TTC549 (cell line): ENCODE data around the gene CARS2.
"Not testable (repeated sequence)": the region's sequence is repeated elsewhere in the genome, so short reads cannot be mapped to it uniquely, and the experiment has no call there.

Experiments
- FAIRE-seq: peaks from 2 replicates; lab custom pipeline; 2012; peaks lifted over from hg19 to GRCh38; lab: Jason Lieb, UNC

The CARS2 gene, protein sequence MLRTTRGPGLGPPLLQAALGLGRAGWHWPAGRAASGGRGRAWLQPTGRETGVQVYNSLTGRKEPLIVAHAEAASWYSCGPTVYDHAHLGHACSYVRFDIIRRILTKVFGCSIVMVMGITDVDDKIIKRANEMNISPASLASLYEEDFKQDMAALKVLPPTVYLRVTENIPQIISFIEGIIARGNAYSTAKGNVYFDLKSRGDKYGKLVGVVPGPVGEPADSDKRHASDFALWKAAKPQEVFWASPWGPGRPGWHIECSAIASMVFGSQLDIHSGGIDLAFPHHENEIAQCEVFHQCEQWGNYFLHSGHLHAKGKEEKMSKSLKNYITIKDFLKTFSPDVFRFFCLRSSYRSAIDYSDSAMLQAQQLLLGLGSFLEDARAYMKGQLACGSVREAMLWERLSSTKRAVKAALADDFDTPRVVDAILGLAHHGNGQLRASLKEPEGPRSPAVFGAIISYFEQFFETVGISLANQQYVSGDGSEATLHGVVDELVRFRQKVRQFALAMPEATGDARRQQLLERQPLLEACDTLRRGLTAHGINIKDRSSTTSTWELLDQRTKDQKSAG

DNA sequence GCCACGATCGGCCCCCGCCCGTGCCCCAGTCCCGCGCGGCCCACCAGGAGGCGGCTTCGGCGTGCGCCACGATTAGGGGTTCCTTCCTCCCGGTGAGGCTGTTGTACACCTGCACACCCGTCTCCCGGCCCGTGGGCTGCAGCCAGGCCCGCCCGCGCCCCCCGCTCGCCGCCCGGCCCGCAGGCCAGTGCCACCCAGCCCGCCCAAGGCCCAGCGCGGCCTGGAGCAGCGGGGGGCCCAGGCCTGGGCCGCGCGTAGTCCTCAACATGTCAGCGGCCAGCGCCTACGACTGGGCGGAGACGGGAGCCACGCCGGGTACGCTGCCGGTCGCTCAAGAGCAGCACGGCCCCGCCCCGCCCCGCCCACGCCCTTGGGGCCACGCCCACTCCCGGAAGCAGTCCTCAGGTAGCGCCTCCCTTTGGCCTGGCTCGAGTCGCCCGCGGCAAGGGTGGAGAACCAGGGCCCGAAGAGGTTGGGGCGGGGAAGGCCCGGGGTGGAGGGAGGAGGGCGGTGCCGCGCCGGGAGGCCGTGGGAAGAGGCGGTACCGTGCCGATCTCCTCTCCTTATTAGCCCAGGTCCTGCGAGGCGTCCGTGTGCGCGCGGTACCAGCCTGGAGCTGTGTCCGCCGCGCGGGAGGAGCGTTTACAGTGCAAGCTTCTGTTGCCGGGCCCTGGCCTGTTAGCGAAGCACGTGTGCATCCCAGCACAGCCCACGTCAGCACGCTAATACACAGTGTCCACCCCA is at the start of gene CARS2:
TSS of gene CARS2 (minus strand) at position 291 of the 744 bp plus-strand sequence. CDS start at position 268, 23 bp downstream.
- peak; percentile 46 for FAIRE-seq

DNA sequence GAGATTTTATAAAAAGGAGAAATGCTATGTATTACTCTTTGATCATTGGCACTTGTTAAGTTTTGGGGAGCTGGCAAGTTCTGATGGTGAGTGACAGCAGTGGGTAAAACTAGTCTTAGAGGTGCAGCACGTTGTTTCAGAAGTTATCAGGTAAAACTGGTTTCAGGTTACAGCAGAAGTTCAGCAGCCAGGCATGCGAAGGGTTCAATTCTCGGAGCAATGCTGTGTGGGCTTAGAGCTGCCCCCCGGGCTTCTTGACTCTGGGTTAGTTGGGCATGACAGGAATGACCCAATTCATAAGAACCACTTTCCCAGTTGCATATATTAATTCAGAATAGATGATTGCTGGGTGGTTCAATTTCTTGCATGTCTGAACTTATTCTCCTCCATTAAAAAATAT is 42.4 kb upstream of the CARS2 start:
- FAIRE-seq, result no peak

DNA sequence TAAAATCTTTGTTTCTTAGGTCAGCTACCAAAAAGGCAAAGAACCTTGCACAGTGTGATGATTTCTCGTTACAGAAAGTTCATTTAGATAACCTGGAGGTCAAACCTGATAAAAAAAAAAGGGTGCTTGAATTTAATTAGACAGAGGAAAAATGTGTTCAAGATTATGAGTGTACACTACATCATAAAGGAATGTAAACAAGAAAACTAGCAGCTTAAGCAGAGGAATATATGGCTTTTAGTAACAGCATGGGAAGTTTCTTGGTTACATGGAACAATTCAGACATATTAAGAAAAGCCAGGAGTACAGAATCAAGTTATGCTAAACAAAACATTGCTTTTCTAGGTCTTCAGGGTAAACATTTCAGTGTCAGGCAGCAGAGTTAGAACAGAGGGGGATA is 40.5 kb upstream of the CARS2 start:
- no peak for FAIRE-seq

DNA sequence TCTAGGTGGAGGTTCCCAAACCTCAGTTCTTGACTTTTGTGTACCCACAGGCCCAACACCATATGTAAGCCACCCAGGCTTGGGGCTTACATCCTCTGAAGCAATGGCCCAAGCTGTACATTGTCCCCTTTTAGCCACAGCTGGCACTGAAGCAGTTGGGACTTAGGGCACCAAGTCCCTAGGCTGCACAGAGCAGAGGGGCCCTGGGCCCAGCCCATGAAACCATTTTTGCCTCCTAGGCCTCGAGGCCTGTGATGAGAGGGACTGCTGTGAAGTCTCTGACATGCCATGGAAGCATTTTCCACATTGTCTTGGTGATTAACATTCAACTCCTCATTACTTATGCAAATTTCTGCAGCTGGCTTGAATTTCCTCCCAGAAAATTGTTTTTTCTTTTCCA is 37.8 kb upstream of the CARS2 start:
- no peak for FAIRE-seq

DNA sequence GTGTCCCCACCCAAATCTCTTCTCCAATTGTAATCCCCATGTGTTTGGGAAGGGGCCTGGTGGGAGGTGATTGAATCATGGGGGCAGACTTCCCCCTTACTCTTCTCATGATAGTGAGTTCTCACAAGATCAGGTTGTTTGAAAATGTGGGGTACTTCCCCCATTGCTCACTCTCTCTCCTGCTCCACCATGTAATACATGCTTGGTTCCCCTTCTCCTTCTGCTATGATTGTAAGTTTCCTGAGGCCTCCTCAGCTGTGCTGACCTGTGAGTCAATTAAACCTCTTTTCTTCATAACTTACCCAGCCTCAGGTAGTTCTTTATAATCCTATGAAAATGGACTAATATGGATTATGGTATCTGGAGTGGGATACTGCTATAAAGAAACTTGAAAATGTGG is 31.6 kb upstream of the CARS2 start:
- no peak for FAIRE-seq

DNA sequence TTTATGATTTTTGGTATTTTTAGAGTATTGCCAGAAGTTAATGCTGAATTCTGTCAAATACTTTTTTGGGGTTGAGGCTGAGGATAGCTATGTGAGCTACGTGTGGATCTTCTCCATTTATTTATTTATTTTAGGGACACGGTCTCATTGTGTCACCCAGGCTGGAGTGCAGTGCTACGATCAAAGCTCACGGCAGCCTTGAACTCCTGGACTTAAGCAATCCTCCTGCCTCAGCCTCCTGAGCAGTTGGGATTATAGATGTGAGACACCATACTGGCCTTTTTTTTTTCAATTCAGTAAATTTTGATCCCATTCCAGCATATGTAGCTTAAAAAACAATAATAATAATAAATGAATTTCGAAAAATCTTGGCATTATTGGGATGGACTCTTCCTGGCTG is 28.6 kb upstream of the CARS2 start:
- FAIRE-seq, result no peak

DNA sequence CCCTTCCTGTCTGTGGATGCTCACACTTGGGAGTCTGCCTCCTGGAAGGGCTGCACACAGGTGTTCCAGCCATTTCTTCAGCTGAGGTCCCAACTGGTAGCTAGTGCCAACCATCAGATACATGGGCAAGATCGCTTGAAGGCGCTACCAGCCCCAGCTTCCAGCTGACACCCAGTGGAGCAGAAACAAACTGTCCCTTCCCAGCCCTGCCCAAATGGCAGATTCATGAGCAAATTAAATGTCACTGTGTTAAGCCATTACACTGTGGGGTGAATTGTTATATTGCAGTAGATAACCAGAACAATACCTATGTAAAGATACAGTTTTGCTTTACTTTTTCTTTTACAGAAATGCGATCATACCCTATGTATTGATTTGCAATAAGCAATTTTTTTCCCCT is 25.2 kb upstream of the CARS2 start:
- no peak for FAIRE-seq

DNA sequence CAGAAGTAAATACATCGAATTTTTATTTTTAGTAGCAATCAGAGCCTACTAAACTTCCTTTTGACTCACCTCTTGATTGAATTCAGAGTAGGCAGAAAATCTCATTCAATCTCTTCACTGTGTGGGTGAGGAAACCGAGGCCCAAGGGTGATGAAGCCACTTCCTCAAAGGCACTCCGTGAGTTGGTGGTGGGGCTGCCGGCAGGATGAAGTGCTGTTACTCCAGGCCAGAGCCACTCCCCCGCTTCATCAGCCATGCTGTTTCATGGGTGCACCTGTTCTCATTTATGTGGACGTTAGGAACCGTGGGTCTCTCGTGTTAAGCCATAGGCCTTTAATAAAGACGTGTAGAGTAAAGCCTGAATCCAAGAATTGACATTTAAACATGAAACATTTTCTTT is 20.8 kb upstream of the CARS2 start:
- FAIRE-seq, result no peak

DNA sequence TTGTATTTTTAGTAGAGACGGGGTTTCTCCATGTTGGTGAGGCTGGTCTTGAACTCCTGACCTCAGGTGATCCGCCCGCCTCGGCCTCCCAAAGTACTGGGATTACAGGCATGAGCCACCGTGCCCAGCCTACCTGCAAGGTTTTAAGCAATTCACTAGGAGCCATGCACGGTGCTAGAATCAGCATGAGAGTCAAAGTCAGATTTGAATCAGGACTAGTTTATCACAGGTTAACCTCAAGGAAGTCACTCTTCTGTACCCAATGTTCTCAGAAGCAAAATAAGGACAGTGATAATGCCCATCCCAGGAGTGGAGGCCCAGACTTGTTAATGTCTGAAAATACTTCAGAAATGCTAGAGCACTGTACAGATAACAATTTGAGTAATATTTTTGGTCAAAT is 20.2 kb upstream of the CARS2 start:
- not testable (repeated sequence) for FAIRE-seq

DNA sequence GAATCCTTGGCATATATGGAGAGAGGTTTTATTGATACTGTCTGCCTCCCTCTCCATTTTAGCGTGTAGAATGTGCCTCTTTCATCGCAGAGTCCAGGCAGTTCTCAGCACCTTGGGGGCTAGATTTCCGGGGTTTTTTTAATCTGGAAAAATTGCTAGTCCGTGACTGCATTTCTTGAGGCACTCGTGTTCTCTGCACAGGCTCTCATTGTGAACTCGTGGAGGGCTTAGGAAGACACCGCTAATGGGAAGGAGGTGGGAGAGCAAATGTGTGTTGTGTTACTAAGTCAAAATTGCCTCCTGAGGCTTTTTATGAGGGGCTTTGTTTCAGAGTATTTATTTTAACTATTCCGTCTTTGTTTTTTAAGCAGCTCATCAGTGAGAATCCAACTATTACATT is 17.7 kb upstream of the CARS2 start:
- no peak for FAIRE-seq

DNA sequence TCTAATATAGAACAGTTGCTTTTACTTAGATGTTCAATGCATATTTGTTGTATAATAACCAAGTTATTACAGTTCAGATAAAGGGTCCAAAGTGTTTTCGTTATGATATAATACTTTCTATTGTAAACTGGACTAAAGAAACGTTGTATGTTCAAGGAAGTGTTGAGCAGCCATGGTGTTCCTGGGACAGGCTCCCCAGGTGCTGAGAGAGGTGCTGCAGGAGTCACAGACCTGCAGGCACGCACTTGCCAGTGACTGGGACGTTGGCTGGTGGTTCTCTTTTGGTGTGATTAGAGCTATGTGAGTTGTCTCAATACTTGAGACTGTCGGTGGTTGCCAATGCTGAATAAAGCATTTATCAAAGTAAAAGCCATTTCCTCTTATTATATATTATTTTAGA is 17.1 kb upstream of the CARS2 start:
- FAIRE-seq, result no peak

DNA sequence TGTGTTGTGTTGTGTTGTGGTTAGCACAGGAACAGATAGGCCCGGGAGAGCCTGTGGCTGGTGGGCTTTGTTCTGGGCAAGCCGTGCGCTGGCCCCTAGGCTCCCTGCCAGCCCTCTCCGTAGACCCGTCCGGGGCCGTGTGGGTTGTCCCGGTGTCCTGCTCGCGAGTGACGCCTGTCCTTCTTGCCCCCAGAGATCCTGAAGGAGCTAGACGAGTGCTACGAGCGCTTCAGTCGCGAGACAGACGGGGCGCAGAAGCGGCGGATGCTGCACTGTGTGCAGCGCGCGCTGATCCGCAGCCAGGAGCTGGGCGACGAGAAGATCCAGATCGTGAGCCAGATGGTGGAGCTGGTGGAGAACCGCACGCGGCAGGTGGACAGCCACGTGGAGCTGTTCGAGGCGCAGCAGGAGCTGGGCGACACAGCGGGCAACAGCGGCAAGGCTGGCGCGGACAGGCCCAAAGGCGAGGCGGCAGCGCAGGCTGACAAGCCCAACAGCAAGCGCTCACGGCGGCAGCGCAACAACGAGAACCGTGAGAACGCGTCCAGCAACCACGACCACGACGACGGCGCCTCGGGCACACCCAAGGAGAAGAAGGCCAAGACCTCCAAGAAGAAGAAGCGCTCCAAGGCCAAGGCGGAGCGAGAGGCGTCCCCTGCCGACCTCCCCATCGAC is 13.3 kb upstream of the CARS2 start:
- no peak for FAIRE-seq

DNA sequence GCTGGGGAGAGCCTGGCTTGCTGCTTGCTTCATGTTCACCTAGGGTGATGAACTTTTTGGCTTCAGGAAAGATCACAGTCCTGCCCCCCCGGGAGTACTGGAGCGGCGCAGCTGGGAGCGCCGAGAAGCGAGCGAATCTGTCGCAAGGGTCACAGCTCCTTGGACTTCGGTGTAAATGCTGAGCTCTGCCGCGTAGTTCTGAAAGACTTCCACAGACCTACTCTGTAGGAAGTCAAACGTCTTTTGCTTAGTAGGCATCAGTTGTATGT is 10.3 kb upstream of the CARS2 start:
- no peak for FAIRE-seq

DNA sequence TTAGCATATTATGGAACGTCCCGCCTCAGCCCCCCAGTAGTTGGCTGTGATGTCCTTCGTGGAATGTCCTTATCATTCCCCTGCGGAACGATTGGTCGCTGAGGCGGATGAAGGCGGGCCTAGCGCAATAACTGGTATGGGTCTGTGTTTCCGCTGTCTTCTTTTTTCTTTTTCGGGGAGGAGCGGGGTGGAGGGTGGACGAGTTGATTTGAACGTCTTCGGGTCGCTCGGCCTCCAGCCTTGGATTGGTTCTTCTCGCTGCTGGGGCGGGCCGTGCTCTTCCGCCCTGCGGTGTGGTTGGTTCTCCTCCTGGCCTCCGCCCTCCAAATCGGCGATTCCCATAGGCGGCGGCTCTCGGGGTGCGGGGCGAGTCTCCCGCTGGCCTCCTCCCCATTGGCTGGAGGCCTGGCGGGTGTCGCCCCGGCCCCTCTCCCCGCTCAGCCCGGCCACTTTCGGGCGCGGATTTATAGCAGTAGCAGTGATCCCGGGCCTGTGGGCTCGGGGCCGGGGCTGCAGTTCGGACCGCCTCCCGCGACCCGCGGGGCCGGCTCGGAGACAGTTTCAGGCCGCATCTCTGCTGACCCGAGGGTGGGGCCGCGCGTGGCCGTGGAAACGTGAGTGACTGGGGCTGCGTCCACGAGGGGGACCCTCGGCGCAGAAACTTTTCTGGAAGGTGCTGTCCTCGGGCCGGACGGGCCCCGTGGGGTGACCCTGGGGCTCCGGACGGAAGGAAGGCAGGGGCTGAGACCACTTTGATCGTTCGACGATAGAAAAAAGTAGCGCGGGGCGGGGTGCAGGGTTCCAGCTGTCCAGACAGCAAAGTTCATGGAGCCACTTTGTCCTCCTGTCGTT is 9.7 kb upstream of the CARS2 start:
- peak; percentile 99 for FAIRE-seq

DNA sequence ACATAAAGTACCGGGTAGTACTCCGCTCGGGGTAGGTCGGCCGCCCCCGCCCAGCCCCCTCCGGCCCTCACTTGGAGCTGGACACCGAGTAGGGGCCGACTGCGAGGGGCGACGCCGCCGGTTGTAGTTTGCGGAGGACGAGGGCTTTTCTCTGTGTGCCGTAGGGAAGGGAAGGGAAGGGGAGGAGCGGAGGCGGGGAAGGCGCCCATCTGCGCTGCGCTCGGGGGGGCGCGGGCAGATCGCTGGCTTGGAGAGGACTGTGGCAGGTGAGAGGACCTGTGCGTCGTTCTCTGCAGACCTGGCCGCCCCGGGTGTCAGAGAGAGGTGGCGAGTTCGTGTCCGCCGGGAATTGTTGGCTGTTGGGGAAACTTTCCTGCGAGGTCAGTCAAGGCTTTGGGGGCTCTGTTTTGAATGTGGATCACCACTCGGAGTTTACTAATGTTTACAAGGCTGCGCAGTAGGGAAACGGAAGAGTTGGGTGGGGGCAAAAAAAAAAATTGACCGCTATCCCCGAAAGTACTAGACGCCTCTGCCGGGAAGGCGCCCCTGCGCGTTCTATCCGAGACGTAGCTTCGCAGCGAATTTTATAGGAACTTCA is 9.0 kb upstream of the CARS2 start:
- FAIRE-seq, result no peak

DNA sequence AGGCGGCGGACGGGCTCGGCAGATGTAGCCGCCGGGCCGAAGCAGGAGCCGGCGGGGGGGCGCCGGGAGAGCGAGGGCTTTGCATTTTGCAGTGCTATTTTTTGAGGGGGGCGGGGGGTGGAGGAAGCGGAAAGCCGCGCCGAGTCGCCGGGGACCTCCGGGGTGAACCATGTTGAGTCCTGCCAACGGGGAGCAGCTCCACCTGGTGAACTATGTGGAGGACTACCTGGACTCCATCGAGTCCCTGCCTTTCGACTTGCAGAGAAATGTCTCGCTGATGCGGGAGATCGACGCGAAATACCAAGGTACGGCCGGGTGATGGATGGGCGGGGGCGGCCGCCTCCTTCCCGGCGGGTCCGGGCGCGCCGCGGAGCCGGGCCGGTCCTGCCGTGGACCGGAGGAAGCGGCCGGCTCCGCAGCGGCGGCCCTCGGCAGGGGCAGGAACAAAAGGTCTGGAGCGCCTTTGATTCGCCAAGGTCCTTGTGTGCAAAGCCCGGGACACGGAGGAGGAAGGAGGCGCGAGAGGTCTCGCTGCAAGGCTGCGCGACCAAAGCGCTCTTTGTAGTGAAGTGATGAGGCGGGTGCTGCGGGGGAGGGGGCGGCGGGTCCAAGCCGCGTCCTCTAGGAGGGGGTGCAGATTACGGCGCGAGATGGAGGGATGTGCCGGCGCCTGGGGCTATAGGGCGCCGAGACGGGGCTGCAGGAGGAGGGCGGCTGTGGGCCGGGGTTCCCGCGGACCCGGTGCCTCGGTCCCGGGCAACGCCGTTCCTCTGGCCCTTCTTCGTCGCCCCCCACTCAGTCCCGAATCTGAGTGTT is 8.3 kb upstream of the CARS2 start:
- no peak for FAIRE-seq

DNA sequence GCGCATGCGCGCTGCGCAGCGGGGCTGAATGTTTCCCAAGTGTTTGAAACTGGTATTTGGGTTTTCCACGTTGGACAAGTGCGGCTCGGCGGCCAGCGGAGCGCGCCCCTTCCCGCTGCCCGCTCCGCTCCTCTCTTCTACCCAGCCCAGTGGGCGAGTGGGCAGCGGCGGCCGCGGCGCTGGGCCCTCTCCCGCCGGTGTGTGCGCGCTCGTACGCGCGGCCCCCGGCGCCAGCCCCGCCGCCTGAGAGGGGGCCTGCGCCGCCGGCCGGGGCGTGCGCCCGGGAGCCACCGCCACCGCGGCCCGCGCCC is 7.7 kb upstream of the CARS2 start, which contains the start of gene ING1:
TSS of gene ING1 (plus strand) at position 59 of the 311 bp plus-strand sequence. CDS start 450 bp downstream, outside the sequence.
- FAIRE-seq, result no peak

DNA sequence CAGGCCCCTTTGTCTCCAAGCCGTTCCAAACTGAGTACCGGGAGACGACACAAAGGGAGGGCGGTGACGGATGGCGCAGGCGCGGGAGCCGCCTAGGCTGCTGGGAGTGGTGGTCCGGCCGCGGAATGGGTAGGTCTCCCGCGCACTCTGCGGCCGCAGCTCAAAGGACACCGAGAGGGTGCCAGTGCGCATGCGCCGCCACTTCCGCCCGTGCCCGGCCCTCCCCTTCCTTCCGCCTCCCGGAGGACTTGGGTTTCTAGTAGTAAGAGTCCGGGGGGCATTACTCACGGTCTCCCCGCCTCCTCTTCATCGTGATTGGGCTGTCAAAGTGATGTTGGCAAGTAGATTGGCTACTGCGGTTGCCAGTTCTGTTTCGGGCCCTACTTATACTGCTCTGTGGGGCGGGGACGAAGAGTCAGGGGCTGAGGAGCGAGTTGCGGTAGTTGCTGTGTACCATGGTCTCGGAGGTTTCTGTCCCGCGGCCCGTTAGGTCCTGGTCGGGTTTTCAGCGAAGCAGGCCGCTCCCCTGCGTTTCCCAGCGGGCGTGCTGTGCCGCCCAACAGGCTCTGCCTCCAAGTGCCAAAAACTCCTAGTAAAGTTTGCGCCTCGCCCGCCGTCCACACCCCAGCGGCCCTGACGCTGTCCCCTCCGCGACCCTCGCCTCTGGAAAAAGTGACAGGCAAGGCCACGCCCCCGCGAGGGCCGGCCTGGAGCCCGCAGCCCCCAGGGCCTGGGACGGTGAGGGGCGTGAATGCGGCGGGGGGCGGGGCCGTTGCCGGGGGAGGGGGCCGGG is 7.1 kb upstream of the CARS2 start:
- peak; percentile 93 for FAIRE-seq

DNA sequence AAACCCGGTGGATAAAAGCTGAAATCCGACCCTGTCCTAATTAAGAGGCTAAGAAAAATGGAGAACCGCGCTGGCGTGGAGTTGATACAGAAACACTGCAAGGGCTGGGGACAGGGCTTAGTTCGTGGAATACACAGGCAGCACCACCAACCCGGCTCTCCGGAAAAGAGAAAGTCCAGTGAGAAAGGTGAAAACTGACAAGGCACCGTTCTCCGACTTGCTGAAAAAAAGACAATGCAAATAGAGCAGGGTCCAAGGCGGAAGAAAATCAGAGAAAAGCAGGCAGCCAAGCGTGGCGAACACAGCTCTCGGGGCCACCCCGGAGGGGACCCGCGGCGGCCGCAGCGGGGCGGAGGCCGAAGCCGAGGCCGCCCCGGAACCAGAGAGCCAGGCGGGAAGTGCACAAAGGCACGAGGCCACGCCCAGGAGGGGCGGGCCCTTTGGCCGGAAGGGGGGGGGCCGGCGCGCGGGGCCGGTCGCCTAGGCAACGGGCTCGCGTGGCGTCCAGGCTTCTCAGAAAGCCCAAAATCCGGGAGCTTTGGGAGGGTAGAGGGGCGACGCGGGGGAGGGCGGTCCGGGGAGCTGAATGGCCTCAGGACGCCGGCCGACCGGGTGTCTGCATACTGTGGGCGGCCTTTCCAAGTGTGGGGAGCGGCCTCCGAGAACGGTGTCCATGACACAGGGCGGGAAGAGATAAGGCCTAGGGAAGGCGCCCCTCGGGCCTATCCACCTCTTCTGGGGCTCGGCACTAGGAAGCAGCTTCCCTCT is 6.3 kb upstream of the CARS2 start:
- FAIRE-seq, result no peak
